Measurements from ENCODE around the gene MYO9B. TPM values are rescaled to one million over a fixed set of nuclear protein-coding genes. Genes with fewer than 3 reads are reported as not detected.

MYO9B gene
- total and polyA plus RNA-seq, 12 donors: 19.9 to 55.2 (median 27.9) TPM

DNA sequence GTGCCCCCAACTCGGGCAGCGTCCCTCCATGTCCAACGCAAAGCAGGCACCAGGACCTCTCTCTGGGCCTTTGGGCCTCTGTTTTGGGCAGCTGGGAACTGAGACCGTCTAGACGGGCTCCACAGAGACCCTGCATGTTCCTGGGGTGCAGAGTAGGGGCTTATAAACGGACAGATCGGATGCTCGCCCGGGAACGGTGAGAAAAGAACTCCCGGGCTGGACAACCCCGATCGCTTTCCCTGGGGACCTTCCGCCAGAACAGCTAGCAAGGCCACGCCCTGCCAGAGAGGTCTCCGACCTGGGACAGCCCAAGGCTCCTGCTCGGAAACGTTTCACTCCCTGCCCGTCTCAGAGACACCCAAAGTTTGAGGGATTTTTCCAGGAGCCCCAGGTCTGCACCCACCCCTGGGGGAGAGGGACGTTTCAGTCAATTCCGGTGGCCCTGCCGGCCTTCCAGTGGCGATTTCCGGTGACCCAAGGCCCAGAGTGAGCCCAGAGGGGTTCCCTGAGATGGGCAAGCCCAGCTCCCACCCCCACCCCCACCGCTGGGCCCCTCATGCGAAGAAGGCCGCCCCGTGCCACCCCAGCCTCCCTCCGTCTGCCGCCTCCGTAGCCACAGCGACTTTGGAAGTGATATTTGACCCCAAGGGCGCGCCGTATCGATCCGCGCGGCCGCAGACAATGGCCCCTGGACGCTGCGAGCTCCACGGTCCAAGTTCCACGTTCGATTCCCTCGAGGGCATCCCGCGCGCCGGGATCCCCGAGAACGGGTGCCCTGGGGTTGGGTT lies 168.4 kb downstream of the MYO9B start:
- DNase-seq: peak; percentile 66 to 72
- no peaks in the 10 kb centered on the region for H3K9me3 ChIP-seq
- H3K36me3 ChIP-seq: peaks cover 0 to 16% (median 0%) of the 10 kb centered on the region in 9 donors
- H3K27me3 ChIP-seq: no peaks in the 10 kb centered on the region
- H3K4me1 ChIP-seq: peaks cover 10 to 56% (median 36%) of the 10 kb centered on the region in 9 donors
- TF ChIP-seq, protein P1, sequence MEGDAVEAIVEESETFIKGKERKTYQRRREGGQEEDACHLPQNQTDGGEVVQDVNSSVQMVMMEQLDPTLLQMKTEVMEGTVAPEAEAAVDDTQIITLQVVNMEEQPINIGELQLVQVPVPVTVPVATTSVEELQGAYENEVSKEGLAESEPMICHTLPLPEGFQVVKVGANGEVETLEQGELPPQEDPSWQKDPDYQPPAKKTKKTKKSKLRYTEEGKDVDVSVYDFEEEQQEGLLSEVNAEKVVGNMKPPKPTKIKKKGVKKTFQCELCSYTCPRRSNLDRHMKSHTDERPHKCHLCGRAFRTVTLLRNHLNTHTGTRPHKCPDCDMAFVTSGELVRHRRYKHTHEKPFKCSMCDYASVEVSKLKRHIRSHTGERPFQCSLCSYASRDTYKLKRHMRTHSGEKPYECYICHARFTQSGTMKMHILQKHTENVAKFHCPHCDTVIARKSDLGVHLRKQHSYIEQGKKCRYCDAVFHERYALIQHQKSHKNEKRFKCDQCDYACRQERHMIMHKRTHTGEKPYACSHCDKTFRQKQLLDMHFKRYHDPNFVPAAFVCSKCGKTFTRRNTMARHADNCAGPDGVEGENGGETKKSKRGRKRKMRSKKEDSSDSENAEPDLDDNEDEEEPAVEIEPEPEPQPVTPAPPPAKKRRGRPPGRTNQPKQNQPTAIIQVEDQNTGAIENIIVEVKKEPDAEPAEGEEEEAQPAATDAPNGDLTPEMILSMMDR (IDR thresholded peaks at IDR 0.05): no peak
- H3K4me3 ChIP-seq: peak overlapping the region; percentile 61 to 93 (median 87)
- peak; percentile 4 to 54 (median 38) for ATAC-seq
- peak overlapping the region; percentile 78 to 94 (median 87) for H3K27ac ChIP-seq
- 6 to 9% methylated on average over 52 of the region's 52 CpGs for WGBS, 2 donors
- intact Hi-C loops (cut with DNase I): loop anchor here in 1 of 10 donors (2.0 kb wide), 1 partner anchor 17 kb away; the partner anchor contains the start of gene OCEL1

DNA sequence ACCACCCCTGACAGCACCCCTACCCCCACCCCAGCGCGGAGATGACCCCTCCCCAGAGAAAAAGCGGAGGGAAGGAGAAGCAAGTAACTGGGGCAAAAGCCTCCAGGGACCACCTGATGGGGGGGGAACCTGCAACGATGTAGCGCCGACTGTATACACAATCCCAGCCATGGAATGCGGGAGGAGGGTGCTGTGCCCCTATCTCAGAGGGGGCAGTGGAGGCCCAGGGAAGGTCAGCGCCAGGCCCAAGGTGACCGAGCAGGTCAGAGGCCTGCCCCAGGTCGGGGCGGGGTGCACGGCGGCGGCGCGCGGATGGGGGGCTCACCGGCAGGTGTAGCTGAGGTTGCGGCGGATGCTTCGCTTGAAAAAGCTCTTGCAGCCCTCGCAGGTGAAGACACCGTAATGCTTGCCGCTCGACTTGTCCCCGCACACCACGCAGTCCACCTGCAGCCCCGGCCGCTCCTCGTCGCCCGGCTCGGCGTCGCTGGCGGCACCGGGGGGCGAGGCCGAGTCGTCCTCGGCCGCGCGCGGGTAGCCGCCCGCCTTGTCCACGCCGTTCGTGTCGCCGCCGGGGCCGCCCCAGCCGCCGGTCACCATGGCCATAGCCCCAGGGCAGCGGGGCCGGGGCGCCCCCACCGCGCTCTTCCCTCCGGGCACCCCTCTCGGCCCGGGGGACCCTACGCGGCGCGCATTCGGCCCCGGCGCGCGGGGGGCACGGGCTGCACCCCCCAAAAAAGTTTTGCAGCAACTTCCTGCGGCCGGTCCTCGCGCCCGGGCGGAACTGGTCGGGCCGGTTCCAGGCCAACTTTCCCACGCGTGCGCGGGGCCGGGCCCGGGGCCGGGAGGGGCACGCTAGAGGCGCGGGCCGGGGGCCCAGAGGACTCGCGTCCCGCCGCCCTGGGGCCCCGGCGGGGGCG lies 169.3 kb downstream of the MYO9B start:
- Histone ChIP-seq H3K27me3 (no peaks in the 10 kb centered on the region), H3K9me3 (no peaks in the 10 kb centered on the region), H3K27ac (peak overlapping the region; percentile 78 to 94 (median 87)), H3K4me3 (peak overlapping the region; percentile 61 to 93 (median 87)), H3K4me1 (peaks cover 10 to 56% (median 36%) of the 10 kb centered on the region in 9 donors), H3K36me3 (peaks cover 0 to 14% (median 0%) of the 10 kb centered on the region in 9 donors)
- intact Hi-C loops (cut with DNase I): loop anchor here in 1 of 10 donors (2.0 kb wide), 1 partner anchor 18 kb away; the partner anchor contains the start of gene OCEL1
- peak in 1 of 8 donors; percentile 2 for ATAC-seq
- TF ChIP-seq, protein P1 (IDR thresholded peaks at IDR 0.05): no peak
- 1% methylated on average over 72 to 100 of the region's 100 CpGs for WGBS, 2 donors
- peak in 1 of 2 donors; percentile 62 for DNase-seq

DNA sequence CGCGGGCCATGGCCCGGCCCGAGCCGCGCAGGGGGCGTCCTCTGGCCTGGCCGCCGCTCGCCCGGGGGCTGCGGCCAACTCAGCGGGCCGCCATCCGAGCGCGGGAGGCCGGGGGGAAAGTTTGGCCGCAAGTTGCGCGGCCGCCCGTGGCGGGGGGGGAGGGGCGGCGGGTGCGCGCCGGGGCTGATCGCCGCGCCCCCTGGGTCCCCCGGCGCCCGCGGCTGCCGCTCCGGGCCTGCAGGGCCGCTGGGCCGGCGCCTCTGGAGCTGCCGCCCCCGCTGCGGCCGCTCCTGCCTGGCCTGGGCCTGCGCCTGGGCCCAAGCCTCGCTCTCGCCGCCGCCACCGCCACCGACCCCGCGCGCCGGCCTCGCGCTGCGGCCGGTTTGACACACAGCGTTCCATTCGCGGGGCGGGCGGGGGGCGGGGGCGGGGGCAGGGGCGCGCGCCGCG lies 170.0 kb downstream of the MYO9B start, which contains the start of gene NR2F6:
Gene NR2F6 (minus strand): TSS at position 385 of the 450 bp plus-strand sequence. CDS start 699 bp downstream, outside the sequence.
- Histone ChIP-seq H3K9me3 (no peaks in the 10 kb centered on the region), H3K27me3 (no peaks in the 10 kb centered on the region), H3K4me1 (peaks cover 10 to 56% (median 36%) of the 10 kb centered on the region in 9 donors), H3K36me3 (peaks cover 0 to 14% (median 0%) of the 10 kb centered on the region in 9 donors), H3K4me3 (peak within 1 kb of the TSS; percentile 61 to 93 (median 87)), H3K27ac (peak within 1 kb of the TSS; percentile 78 to 94 (median 87))
- no peak for ATAC-seq
- TF ChIP-seq, protein P1 (IDR thresholded peaks at IDR 0.05): no peak
- WGBS, 2 donors: 0% methylated on average over 18 to 71 of the region's 72 CpGs
- intact Hi-C loops (cut with DNase I): loop anchor here in 1 of 10 donors (2.0 kb wide), 1 partner anchor 19 kb away; the partner anchor contains the start of gene OCEL1
- no peak for DNase-seq
